ENCODE results near the gene GNE. TPM values are rescaled to one million over a fixed set of nuclear protein-coding genes. Genes with fewer than 3 reads are reported as not detected.
A peak's percentile ranks its signal among the peaks of the same experiment; 100 is the strongest.

GNE gene
- total and polyA plus RNA-seq, 2 of the 13 experiments (the other 11 are each of a cell fraction or from before 2014, with no cell fraction given), result 16.1 to 24.1 TPM

GRCh38 chr9:36258996-36259533 lies 817 bp upstream of the GNE start (continued):
- TF ChIP-seq, protein P1, sequence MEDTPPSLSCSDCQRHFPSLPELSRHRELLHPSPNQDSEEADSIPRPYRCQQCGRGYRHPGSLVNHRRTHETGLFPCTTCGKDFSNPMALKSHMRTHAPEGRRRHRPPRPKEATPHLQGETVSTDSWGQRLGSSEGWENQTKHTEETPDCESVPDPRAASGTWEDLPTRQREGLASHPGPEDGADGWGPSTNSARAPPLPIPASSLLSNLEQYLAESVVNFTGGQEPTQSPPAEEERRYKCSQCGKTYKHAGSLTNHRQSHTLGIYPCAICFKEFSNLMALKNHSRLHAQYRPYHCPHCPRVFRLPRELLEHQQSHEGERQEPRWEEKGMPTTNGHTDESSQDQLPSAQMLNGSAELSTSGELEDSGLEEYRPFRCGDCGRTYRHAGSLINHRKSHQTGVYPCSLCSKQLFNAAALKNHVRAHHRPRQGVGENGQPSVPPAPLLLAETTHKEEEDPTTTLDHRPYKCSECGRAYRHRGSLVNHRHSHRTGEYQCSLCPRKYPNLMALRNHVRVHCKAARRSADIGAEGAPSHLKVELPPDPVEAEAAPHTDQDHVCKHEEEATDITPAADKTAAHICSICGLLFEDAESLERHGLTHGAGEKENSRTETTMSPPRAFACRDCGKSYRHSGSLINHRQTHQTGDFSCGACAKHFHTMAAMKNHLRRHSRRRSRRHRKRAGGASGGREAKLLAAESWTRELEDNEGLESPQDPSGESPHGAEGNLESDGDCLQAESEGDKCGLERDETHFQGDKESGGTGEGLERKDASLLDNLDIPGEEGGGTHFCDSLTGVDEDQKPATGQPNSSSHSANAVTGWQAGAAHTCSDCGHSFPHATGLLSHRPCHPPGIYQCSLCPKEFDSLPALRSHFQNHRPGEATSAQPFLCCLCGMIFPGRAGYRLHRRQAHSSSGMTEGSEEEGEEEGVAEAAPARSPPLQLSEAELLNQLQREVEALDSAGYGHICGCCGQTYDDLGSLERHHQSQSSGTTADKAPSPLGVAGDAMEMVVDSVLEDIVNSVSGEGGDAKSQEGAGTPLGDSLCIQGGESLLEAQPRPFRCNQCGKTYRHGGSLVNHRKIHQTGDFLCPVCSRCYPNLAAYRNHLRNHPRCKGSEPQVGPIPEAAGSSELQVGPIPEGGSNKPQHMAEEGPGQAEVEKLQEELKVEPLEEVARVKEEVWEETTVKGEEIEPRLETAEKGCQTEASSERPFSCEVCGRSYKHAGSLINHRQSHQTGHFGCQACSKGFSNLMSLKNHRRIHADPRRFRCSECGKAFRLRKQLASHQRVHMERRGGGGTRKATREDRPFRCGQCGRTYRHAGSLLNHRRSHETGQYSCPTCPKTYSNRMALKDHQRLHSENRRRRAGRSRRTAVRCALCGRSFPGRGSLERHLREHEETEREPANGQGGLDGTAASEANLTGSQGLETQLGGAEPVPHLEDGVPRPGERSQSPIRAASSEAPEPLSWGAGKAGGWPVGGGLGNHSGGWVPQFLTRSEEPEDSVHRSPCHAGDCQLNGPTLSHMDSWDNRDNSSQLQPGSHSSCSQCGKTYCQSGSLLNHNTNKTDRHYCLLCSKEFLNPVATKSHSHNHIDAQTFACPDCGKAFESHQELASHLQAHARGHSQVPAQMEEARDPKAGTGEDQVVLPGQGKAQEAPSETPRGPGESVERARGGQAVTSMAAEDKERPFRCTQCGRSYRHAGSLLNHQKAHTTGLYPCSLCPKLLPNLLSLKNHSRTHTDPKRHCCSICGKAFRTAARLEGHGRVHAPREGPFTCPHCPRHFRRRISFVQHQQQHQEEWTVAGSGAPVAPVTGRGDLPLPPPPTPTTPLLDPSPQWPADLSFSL (CRISPR knock-in tag; IDR thresholded peaks at IDR 0.05), result 0 out of 2 replicates have a peak, but pooled peaks have one; percentile 0
- TF ChIP-seq ZNF549 (CRISPR knock-in tag; IDR thresholded peaks at IDR 0.05) (no peak), ZNF788 (CRISPR knock-in tag; IDR thresholded peaks at IDR 0.05; ENCODE audit: borderline replicate concordance) (no peak), ZNF230 (CRISPR knock-in tag; IDR thresholded peaks at IDR 0.05) (no peak), NCOA1 (CRISPR knock-in tag; IDR thresholded peaks at IDR 0.05) (0 out of 2 replicates have a peak, but pooled peaks have one; percentile 14), ZNF615 (CRISPR knock-in tag; IDR thresholded peaks at IDR 0.05; ENCODE audit: borderline replicate concordance) (no peak), ZNF737 (CRISPR knock-in tag; IDR thresholded peaks at IDR 0.05; ENCODE audit: borderline replicate concordance) (no peak), GFI1 (CRISPR knock-in tag; IDR thresholded peaks at IDR 0.05; ENCODE audit: borderline replicate concordance) (0 out of 2 replicates have a peak, but pooled peaks have one; percentile 19), ZNF556 (CRISPR knock-in tag; IDR thresholded peaks at IDR 0.05; ENCODE audit: borderline replicate concordance) (no peak), TFE3 (CRISPR knock-in tag; IDR thresholded peaks at IDR 0.05) (no peak)
- TF ChIP-seq, protein P2, sequence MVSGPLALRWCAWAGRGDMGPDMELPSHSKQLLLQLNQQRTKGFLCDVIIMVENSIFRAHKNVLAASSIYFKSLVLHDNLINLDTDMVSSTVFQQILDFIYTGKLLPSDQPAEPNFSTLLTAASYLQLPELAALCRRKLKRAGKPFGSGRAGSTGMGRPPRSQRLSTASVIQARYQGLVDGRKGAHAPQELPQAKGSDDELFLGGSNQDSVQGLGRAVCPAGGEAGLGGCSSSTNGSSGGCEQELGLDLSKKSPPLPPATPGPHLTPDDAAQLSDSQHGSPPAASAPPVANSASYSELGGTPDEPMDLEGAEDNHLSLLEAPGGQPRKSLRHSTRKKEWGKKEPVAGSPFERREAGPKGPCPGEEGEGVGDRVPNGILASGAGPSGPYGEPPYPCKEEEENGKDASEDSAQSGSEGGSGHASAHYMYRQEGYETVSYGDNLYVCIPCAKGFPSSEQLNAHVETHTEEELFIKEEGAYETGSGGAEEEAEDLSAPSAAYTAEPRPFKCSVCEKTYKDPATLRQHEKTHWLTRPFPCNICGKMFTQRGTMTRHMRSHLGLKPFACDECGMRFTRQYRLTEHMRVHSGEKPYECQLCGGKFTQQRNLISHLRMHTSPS (CRISPR knock-in tag; IDR thresholded peaks at IDR 0.05; ENCODE audit: low read depth), result no peak
- TF ChIP-seq, protein P3, sequence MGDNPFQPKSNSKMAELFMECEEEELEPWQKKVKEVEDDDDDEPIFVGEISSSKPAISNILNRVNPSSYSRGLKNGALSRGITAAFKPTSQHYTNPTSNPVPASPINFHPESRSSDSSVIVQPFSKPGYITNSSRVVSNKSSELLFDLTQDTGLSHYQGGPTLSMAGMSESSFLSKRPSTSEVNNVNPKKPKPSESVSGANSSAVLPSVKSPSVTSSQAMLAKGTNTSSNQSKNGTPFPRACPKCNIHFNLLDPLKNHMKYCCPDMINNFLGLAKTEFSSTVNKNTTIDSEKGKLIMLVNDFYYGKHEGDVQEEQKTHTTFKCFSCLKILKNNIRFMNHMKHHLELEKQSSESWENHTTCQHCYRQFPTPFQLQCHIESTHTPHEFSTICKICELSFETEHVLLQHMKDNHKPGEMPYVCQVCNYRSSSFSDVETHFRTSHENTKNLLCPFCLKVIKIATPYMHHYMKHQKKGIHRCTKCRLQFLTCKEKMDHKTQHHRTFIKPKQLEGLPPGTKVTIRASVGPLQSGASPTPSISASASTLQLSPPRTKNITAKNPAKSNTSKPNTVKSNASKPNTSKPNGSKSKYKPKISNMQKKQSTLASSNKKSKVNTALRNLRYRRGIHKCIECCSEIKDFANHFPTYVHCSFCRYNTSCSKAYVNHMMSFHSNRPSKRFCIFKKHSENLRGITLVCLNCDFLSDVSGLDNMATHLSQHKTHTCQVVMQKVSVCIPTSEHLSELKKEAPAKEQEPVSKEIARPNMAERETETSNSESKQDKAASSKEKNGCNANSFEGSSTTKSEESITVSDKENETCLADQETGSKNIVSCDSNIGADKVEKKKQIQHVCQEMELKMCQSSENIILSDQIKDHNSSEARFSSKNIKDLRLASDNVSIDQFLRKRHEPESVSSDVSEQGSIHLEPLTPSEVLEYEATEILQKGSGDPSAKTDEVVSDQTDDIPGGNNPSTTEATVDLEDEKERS (CRISPR knock-in tag; IDR thresholded peaks at IDR 0.05), result no peak
